ENCODE data around the gene PJA1. TPM values are rescaled to one million over a fixed set of nuclear protein-coding genes. Genes with fewer than 3 reads are reported as not detected.

Gene PJA1
- total RNA-seq, 1 experiment from 2014 or later, result 43.1 TPM

GRCh38 chrX:69144838-69145680 is 20.2 kb downstream of the PJA1 start (continued):
- TF ChIP-seq, protein P1, sequence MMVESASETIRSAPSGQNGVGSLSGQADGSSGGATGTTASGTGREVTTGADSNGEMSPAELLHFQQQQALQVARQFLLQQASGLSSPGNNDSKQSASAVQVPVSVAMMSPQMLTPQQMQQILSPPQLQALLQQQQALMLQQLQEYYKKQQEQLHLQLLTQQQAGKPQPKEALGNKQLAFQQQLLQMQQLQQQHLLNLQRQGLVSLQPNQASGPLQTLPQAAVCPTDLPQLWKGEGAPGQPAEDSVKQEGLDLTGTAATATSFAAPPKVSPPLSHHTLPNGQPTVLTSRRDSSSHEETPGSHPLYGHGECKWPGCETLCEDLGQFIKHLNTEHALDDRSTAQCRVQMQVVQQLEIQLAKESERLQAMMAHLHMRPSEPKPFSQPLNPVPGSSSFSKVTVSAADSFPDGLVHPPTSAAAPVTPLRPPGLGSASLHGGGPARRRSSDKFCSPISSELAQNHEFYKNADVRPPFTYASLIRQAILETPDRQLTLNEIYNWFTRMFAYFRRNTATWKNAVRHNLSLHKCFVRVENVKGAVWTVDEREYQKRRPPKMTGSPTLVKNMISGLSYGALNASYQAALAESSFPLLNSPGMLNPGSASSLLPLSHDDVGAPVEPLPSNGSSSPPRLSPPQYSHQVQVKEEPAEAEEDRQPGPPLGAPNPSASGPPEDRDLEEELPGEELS (CRISPR knock-in tag; IDR thresholded peaks at IDR 0.05), result no peak

DNA sequence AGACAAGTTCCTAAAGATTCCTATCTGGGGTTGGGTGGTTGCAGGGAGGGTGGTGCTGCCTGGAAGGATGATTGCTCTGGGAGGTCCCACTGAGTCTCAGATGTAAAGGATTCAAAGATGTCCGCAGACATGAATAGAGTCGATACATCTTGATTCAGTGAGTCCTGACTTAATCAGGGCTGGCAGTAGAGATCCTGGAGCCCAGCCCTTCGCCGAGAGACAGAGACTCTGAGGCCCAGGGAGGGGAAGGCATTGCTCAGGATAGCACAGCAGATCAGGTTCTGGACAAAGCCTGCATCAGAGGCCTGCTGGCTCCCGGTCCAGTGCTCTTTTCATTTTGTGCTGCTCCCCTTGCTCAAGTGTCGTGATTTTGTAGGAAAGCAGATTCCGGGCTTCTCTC is 21.7 kb downstream of the PJA1 start:
- Mint-ChIP-seq H3K36me3 (no peaks in the 10 kb centered on the region), H3K27me3 (ENCODE audit: low read depth) (no peaks in the 10 kb centered on the region), H3K9me3 (no peaks in the 10 kb centered on the region), H3K27ac (no peak overlapping the region), H3K4me1 (peaks cover 44% of the 10 kb centered on the region), H3K4me3 (no peak overlapping the region)
- TF ChIP-seq, protein P2, sequence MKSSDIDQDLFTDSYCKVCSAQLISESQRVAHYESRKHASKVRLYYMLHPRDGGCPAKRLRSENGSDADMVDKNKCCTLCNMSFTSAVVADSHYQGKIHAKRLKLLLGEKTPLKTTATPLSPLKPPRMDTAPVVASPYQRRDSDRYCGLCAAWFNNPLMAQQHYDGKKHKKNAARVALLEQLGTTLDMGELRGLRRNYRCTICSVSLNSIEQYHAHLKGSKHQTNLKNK (CRISPR knock-in tag; IDR thresholded peaks at IDR 0.05), result no peak
- TF ChIP-seq GTF2I (CRISPR knock-in tag; conservative IDR thresholded peaks at IDR 0.05) (no peak), E2F1 (CRISPR knock-in tag; IDR thresholded peaks at IDR 0.05) (no peak), ZNF425 (CRISPR knock-in tag; conservative IDR thresholded peaks at IDR 0.05) (no peak), CDX4 (CRISPR knock-in tag; IDR thresholded peaks at IDR 0.05; ENCODE audit: borderline replicate concordance) (no peak), RELA (CRISPR knock-in tag; IDR thresholded peaks at IDR 0.05; ENCODE audit: borderline replicate concordance) (no peak), ETV6 (CRISPR knock-in tag; IDR thresholded peaks at IDR 0.05) (no peak), NFE2L1 (CRISPR knock-in tag; IDR thresholded peaks at IDR 0.05) (no peak), CREB1 (CRISPR knock-in tag; IDR thresholded peaks at IDR 0.05) (no peak), STAT6 (CRISPR knock-in tag; conservative IDR thresholded peaks at IDR 0.05; ENCODE audit: low read depth) (no peak), ZNF121 (CRISPR knock-in tag; IDR thresholded peaks at IDR 0.05) (no peak)
- TF ChIP-seq, protein P3, sequence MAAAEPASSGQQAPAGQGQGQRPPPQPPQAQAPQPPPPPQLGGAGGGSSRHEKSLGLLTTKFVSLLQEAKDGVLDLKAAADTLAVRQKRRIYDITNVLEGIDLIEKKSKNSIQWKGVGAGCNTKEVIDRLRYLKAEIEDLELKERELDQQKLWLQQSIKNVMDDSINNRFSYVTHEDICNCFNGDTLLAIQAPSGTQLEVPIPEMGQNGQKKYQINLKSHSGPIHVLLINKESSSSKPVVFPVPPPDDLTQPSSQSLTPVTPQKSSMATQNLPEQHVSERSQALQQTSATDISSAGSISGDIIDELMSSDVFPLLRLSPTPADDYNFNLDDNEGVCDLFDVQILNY (CRISPR knock-in tag; IDR thresholded peaks at IDR 0.05), result no peak
- TF ChIP-seq, protein P4, sequence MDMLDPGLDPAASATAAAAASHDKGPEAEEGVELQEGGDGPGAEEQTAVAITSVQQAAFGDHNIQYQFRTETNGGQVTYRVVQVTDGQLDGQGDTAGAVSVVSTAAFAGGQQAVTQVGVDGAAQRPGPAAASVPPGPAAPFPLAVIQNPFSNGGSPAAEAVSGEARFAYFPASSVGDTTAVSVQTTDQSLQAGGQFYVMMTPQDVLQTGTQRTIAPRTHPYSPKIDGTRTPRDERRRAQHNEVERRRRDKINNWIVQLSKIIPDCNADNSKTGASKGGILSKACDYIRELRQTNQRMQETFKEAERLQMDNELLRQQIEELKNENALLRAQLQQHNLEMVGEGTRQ (CRISPR knock-in tag; IDR thresholded peaks at IDR 0.05), result no peak
- TF ChIP-seq, protein P5, sequence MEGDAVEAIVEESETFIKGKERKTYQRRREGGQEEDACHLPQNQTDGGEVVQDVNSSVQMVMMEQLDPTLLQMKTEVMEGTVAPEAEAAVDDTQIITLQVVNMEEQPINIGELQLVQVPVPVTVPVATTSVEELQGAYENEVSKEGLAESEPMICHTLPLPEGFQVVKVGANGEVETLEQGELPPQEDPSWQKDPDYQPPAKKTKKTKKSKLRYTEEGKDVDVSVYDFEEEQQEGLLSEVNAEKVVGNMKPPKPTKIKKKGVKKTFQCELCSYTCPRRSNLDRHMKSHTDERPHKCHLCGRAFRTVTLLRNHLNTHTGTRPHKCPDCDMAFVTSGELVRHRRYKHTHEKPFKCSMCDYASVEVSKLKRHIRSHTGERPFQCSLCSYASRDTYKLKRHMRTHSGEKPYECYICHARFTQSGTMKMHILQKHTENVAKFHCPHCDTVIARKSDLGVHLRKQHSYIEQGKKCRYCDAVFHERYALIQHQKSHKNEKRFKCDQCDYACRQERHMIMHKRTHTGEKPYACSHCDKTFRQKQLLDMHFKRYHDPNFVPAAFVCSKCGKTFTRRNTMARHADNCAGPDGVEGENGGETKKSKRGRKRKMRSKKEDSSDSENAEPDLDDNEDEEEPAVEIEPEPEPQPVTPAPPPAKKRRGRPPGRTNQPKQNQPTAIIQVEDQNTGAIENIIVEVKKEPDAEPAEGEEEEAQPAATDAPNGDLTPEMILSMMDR (IDR thresholded peaks at IDR 0.05), result no peak
- no peak for ATAC-seq
- POLR2A ChIA-PET, result no interaction called here
- CTCF ChIA-PET, result no interaction called here
- no peak for DNase-seq (ENCODE audit: low spot score)

Measured in WTC11 (cell line).